Lung (tissue), 12 donors: ENCODE results near the gene DNASE1L1. TPM values are rescaled to one million over a fixed set of nuclear protein-coding genes. Genes with fewer than 3 reads are reported as not detected.

ENCODE experiments used
- ATAC-seq: fragments of 200-7000 bp; cut with Tn5 transposase; one replicate; pipeline ENCODE4 v1.9.1; 2020; ENCODE audit warnings: moderate number of reproducible peaks; ENCODE audit not compliant: insufficient read depth, low FRiP score
- DNase-seq, 3 donors: peaks; one replicate each; pipeline ENCODE4 v3.0.0-alpha.2; 2013 to 2017
- H3K27ac ChIP-seq, 2 donors: one replicate each; pipeline ENCODE4 v1.5.1; 2013; ENCODE audit warnings: mild to moderate bottlenecking in 2 of 2, moderate library complexity in 2 of 2, control low read depth in 1 of 2, inconsistent platforms in 1 of 2, low read depth in 1 of 2, low read length in 1 of 2
- H3K27me3 ChIP-seq, 3 donors: one replicate each; pipeline ENCODE4 v1.5.1; 2013; ENCODE audit warnings: low read length in 2 of 3; ENCODE audit not compliant: control insufficient read depth in 3 of 3, insufficient read depth in 3 of 3
- H3K36me3 ChIP-seq, 4 donors: one replicate each; pipeline ENCODE4 v1.5.1; 2013; ENCODE audit warnings: low read length in 4 of 4, mild to moderate bottlenecking in 1 of 4, moderate library complexity in 1 of 4; ENCODE audit not compliant: control insufficient read depth in 4 of 4, insufficient read depth in 4 of 4
- H3K4me1 ChIP-seq, 5 donors: one replicate each; pipeline ENCODE4 v1.5.1; 2013; ENCODE audit warnings: low read length in 5 of 5, mild to moderate bottlenecking in 2 of 5, moderate library complexity in 1 of 5; ENCODE audit not compliant: control insufficient read depth in 5 of 5, insufficient read depth in 5 of 5
- H3K4me3 ChIP-seq: one replicate; pipeline ENCODE4 v1.5.1; 2013; ENCODE audit warnings: mild to moderate bottlenecking, control low read depth, moderate library complexity
- H3K9ac ChIP-seq, 2 donors: one replicate each; pipeline ENCODE4 v1.5.1; 2013; ENCODE audit warnings: low read length in 2 of 2, control low read depth in 1 of 2; ENCODE audit not compliant: insufficient read depth in 1 of 2
- H3K9me3 ChIP-seq, 4 donors: one replicate each; pipeline ENCODE4 v1.5.1; 2013; ENCODE audit warnings: low read length in 3 of 4, mild to moderate bottlenecking in 1 of 4, moderate library complexity in 1 of 4; ENCODE audit not compliant: control insufficient read depth in 4 of 4, insufficient read depth in 3 of 4
- CTCF ChIP-seq: IDR thresholded peaks from 2 replicates; pipeline ENCODE4 v1.5.1; 2012; ENCODE audit warnings: mild to moderate bottlenecking; ENCODE audit errors: control extremely low read depth, extremely low read depth
- WGBS, 2 donors: extraction: QIAGEN DNeasy Blood & Tissue Kit; methylation state at CpG; one replicate each; pipeline ENCODE4 v1.1.7; 2013; 5-methylcytosine and 5-hydroxymethylcytosine counted together
- polyA plus RNA-seq, 2 donors: library from polyadenylated mRNA; stranded (reverse); fragments of 200-250 nt; gene quantifications; one replicate each; pipeline ENCODE4 v1.2.1, GENCODE V29; 2013
- total RNA-seq, 2 donors: library from RNA; depleted of rRNA in 1 of 2; stranded (reverse); fragments of >200 nt in 1 of 2; gene quantifications; one replicate each; pipeline ENCODE4 v1.2.1, GENCODE V29; 2014 to 2021
- donor health status: control.
- donor health status: control.
- donor health status: Bipolar disorder and iron deficiency.
- donor health status: healthy.
- donor health status: DM: yes; HTN: yes; CAD: no.

DNASE1L1 gene
- total and polyA plus RNA-seq, 4 donors, result 12.5 to 52.3 (median 34.6) TPM

DNA sequence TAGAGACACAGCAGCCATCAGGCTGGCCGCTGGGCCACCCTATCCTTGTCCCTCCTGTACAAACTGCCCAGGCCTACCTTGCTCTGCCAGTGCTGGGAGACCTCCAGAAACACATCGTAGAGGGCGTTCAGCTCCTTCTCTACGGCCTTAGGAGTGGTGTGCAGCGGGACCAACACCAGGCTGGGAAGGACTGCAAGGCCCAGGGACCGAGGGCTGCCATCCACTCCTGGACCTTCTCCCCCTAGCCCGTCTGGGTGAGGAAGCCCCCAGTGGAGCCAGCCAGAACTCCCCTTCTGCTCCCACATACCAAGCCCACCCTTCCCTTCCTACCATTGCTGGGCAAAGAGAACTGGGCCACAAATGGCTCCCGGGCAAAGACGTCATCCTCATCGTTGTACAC lies 5.9 kb downstream of the DNASE1L1 start:
- WGBS, 2 donors, result 84 to 86% methylated on average over 5 to 10 of the region's 10 CpGs
- Histone ChIP-seq H3K9me3 (peaks cover 0 to 4% (median 0%) of the 10 kb centered on the region in 4 donors), H3K4me3 (no peak overlapping the region), H3K9ac (no peak overlapping the region), H3K27ac (no peak overlapping the region), H3K27me3 (no peaks in the 10 kb centered on the region), H3K4me1 (peaks cover 0 to 12% (median 0%) of the 10 kb centered on the region in 5 donors), H3K36me3 (peaks cover 4 to 18% (median 13%) of the 10 kb centered on the region in 4 donors)
- no peak for TF ChIP-seq CTCF
- ATAC-seq, result no peak
- no peak for DNase-seq

- peaks cover 0 to 4% (median 0%) of the 10 kb centered on the region in 4 donors for H3K9me3 ChIP-seq
- H3K27ac ChIP-seq, result no peak overlapping the region
- TF ChIP-seq CTCF, result no peak
- no peaks in the 10 kb centered on the region for H3K27me3 ChIP-seq
- H3K4me1 ChIP-seq, result peaks cover 0 to 12% (median 0%) of the 10 kb centered on the region in 5 donors
- DNase-seq, result no peak
- no peak for ATAC-seq
- H3K36me3 ChIP-seq, result peaks cover 4 to 18% (median 13%) of the 10 kb centered on the region in 4 donors
- H3K4me3 ChIP-seq, result no peak overlapping the region
- H3K9ac ChIP-seq, result no peak overlapping the region
- 80 to 91% methylated on average over 14 to 19 of the region's 19 CpGs for WGBS, 2 donors
Measured at GRCh38 chrX:154402622-154403127, 6.4 kb downstream of the DNASE1L1 start.

- Histone ChIP-seq H3K27ac (no peak overlapping the region), H3K36me3 (peaks cover 4 to 18% (median 13%) of the 10 kb centered on the region in 4 donors), H3K9me3 (peaks cover 0 to 4% (median 2%) of the 10 kb centered on the region in 4 donors), H3K4me3 (no peak overlapping the region), H3K9ac (no peak overlapping the region), H3K4me1 (peaks cover 0 to 14% (median 0%) of the 10 kb centered on the region in 5 donors), H3K27me3 (no peaks in the 10 kb centered on the region)
- no peak for TF ChIP-seq CTCF
- no peak for DNase-seq
- WGBS, 2 donors, result 70 to 73% methylated on average over 6 of the region's 6 CpGs
- no peak for ATAC-seq
Measured at GRCh38 chrX:154401918-154402621, 7.0 kb downstream of the DNASE1L1 start.
